Thyroid gland (tissue), 4 donors: ENCODE results near the gene KIFBP. TPM values are rescaled to one million over a fixed set of nuclear protein-coding genes. Genes with fewer than 3 reads are reported as not detected.

Experiments
- DNase-seq, 2 donors: peaks; one replicate each; pipeline ENCODE4 v3.0.0-alpha.2; 2019
- H3K27ac ChIP-seq, 3 donors: fragments of 200-600 bp; sonication (generic); 1 replicate in 2 of 3; 2 replicates in 1 of 3; pipeline ENCODE4 v1.5.1; 2016 to 2019; ENCODE audit warnings: mild to moderate bottlenecking in 1 of 3, moderate library complexity in 1 of 3
- H3K27me3 ChIP-seq: fragments of 200-600 bp; sonication (generic); one replicate; pipeline ENCODE4 v1.5.1; 2019
- H3K36me3 ChIP-seq, 2 donors: fragments of 200-600 bp; sonication (generic); one replicate each; pipeline ENCODE4 v1.5.1; 2016 to 2019
- H3K4me1 ChIP-seq, 2 donors: fragments of 200-600 bp; sonication (generic); one replicate each; pipeline ENCODE4 v1.5.1; 2017 to 2019
- H3K4me3 ChIP-seq, 3 donors: fragments of 200-600 bp; sonication (generic); replicated peaks in 1 of 3; 1 replicate in 2 of 3; 2 replicates in 1 of 3; pipeline ENCODE4 v1.5.1; 2016; ENCODE audit warnings: mild to moderate bottlenecking in 1 of 3
- H3K9me3 ChIP-seq: fragments of 200-600 bp; sonication (generic); one replicate; pipeline ENCODE4 v1.5.1; 2017
- CTCF ChIP-seq, 6 experiments: fragments of 200-600 bp in 3 of 6; fragments of 450-650 bp in 3 of 6; sonication (generic) in 3 of 6; IDR thresholded peaks; one replicate each; pipeline ENCODE4 v1.5.1; 2016 to 2019; ENCODE audit warnings: antibody characterized with exemption in 6 of 6, mild to moderate bottlenecking in 2 of 6, inconsistent platforms in 1 of 6, moderate library complexity in 1 of 6
- POLR2A ChIP-seq, 2 donors: fragments of 450-650 bp; IDR thresholded peaks; one replicate each; pipeline ENCODE4 v1.6.1; 2017; ENCODE audit warnings: antibody characterized with exemption in 2 of 2, mild to moderate bottlenecking in 2 of 2, moderate library complexity in 1 of 2
- WGBS, 2 donors: methylation state at CpG; one replicate each; pipeline ENCODE4 v1.1.5; 2017; 5-methylcytosine and 5-hydroxymethylcytosine counted together
- intact Hi-C: fragments of 100-400 bp; cut with DNase I; formaldehyde crosslinking; loops from one replicate; pipeline ENCODE4 v1.15.1; 2023
- total RNA-seq, 4 donors: library from RNA; depleted of rRNA; stranded (reverse); fragments of >200 nt; gene quantifications; one replicate each; pipeline ENCODE4 v1.2.3, GENCODE V29; 2016

KIFBP gene
- total RNA-seq, 4 donors from 2014 or later: 37.9 to 54.1 (median 42.8) TPM

GRCh38 chr10:68982389-68982788 is 6.2 kb upstream of the KIFBP start:
- peaks cover 0 to 8% of the 10 kb centered on the region in 2 donors for H3K4me1 ChIP-seq
- H3K9me3 ChIP-seq: no peaks in the 10 kb centered on the region
- no peak overlapping the region for H3K4me3 ChIP-seq
- no peak for DNase-seq
- no peaks in the 10 kb centered on the region for H3K27me3 ChIP-seq
- intact Hi-C loops: no loop called here
- 93 to 94% methylated on average over 11 of the region's 11 CpGs for WGBS, 2 donors
- TF ChIP-seq POLR2A (IDR thresholded peaks at IDR 0.05): no peak
- TF ChIP-seq CTCF (IDR thresholded peaks at IDR 0.05): no peak
- H3K36me3 ChIP-seq: peaks cover 19 to 45% of the 10 kb centered on the region in 2 donors
- no peak overlapping the region for H3K27ac ChIP-seq

- Histone ChIP-seq H3K27me3 (no peaks in the 10 kb centered on the region), H3K9me3 (no peaks in the 10 kb centered on the region), H3K36me3 (peaks cover 8 to 15% of the 10 kb centered on the region in 2 donors), H3K27ac (no peak overlapping the region), H3K4me1 (peaks cover 20 to 37% of the 10 kb centered on the region in 2 donors), H3K4me3 (no peak overlapping the region)
- 81 to 85% methylated on average over 3 of the region's 3 CpGs for whole genome bisulfite sequencing, 2 donors
- no peak for TF ChIP-seq CTCF (IDR thresholded peaks at IDR 0.05)
- no peak for TF ChIP-seq POLR2A (IDR thresholded peaks at IDR 0.05)
- intact Hi-C loops: no loop called here
- DNase-seq: no peak
These were observed 992 bp upstream of the KIFBP start for GRCh38 chr10:68987611-68988010.

GRCh38 chr10:68989317-68989990 is 851 bp downstream of the KIFBP start:
- Histone ChIP-seq H3K27ac (peak overlapping the region; percentile 33 to 84 (median 84)), H3K27me3 (no peaks in the 10 kb centered on the region), H3K9me3 (no peaks in the 10 kb centered on the region), H3K4me3 (peak overlapping the region; percentile 70 to 95 (median 90)), H3K4me1 (peaks cover 31 to 46% of the 10 kb centered on the region in 2 donors), H3K36me3 (peaks cover 0 to 5% of the 10 kb centered on the region in 2 donors)
- intact Hi-C loops: no loop called here
- no peak for DNase-seq
- 17 to 19% methylated on average over 18 to 22 of the region's 22 CpGs for WGBS, 2 donors
- TF ChIP-seq POLR2A (IDR thresholded peaks at IDR 0.05) (no peak), CTCF (IDR thresholded peaks at IDR 0.05) (no peak)

- no peak overlapping the region for H3K4me3 ChIP-seq
- H3K9me3 ChIP-seq: no peaks in the 10 kb centered on the region
- 3 to 15% methylated on average over 2 of the region's 2 CpGs for WGBS, 2 donors
- no peaks in the 10 kb centered on the region for H3K36me3 ChIP-seq
- TF ChIP-seq CTCF (IDR thresholded peaks at IDR 0.05) (no peak), POLR2A (IDR thresholded peaks at IDR 0.05) (no peak)
- no peaks in the 10 kb centered on the region for H3K27me3 ChIP-seq
- intact Hi-C loops: loop anchor here (10.0 kb wide), 1 partner anchor 122 kb away; no protein-coding TSS in a partner anchor
- peak overlapping the region; percentile 33 to 69 (median 42) for H3K27ac ChIP-seq
- DNase-seq: peak; percentile 78 to 80
- peaks cover 31 to 49% of the 10 kb centered on the region in 2 donors for H3K4me1 ChIP-seq
These were observed 4.2 kb downstream of the KIFBP start for GRCh38 chr10:68992636-68993440.

- TF ChIP-seq POLR2A (IDR thresholded peaks at IDR 0.05) (no peak), CTCF (IDR thresholded peaks at IDR 0.05) (no peak)
- no peaks in the 10 kb centered on the region for H3K9me3 ChIP-seq
- H3K36me3 ChIP-seq: peaks cover 7 to 15% of the 10 kb centered on the region in 2 donors
- no peaks in the 10 kb centered on the region for H3K27me3 ChIP-seq
- 87 to 88% methylated on average over 3 of the region's 3 CpGs for WGBS, 2 donors
- H3K4me3 ChIP-seq: no peak overlapping the region
- intact Hi-C loops: loop anchor here (10.0 kb wide), 1 partner anchor 118 kb away; no protein-coding TSS in a partner anchor
- no peak for DNase-seq
- no peak overlapping the region for H3K27ac ChIP-seq
- H3K4me1 ChIP-seq: peaks cover 15 to 24% of the 10 kb centered on the region in 2 donors
These were observed 8.6 kb downstream of the KIFBP start for GRCh38 chr10:68997211-68997610.
